Activated naive CD4-positive, alpha-beta T cell treated with anti-CD3 and anti-CD28 coated beads, Interleukin-2, amount 10 ng/mL, durations not matched to agents 7 days and 5 days (primary cell): ENCODE measurements around the gene TACR1.

ENCODE experiments used
- CTCF ChIA-PET: fragments of 350-600 bp; sonication (Branson Sonifier 250); formaldehyde crosslinking; loops from one replicate; lab custom pipeline; 2021; ENCODE audit warnings: antibody characterized with exemption; lab: Charles Lee
- DNase-seq: peaks from one replicate; pipeline ENCODE4 v3.0.0-alpha.2; 2020
- H3K27ac Mint-ChIP-seq: one replicate; pipeline ENCODE4 v1.8.0; 2021; ENCODE audit warnings: mild to moderate bottlenecking, moderate library complexity, mixed read lengths
- H3K27me3 Mint-ChIP-seq: one replicate; pipeline ENCODE4 v1.8.0; 2021; ENCODE audit warnings: mild to moderate bottlenecking, mixed read lengths
- H3K36me3 Mint-ChIP-seq: one replicate; pipeline ENCODE4 v1.8.0; 2021; ENCODE audit warnings: mixed read lengths
- H3K4me1 Mint-ChIP-seq: one replicate; pipeline ENCODE4 v1.8.0; 2021; ENCODE audit warnings: mixed read lengths
- H3K4me3 Mint-ChIP-seq: one replicate; pipeline ENCODE4 v1.8.0; 2021; ENCODE audit warnings: mild to moderate bottlenecking, moderate library complexity, mixed read lengths
- H3K9me3 Mint-ChIP-seq: one replicate; pipeline ENCODE4 v1.8.0; 2021; ENCODE audit warnings: mixed read lengths

The TACR1 gene

GRCh38 chr2:75211266-75211770 lies 12.0 kb upstream of the TACR1 start:
- DNase-seq = no peak
- Mint-ChIP-seq H3K9me3 (no peaks in the 10 kb centered on the region), H3K36me3 (no peaks in the 10 kb centered on the region), H3K4me3 (no peak overlapping the region), H3K27me3 (peaks cover 7% of the 10 kb centered on the region), H3K27ac (no peak overlapping the region), H3K4me1 (peaks cover 7% of the 10 kb centered on the region)
- CTCF ChIA-PET = no interaction called here

DNA sequence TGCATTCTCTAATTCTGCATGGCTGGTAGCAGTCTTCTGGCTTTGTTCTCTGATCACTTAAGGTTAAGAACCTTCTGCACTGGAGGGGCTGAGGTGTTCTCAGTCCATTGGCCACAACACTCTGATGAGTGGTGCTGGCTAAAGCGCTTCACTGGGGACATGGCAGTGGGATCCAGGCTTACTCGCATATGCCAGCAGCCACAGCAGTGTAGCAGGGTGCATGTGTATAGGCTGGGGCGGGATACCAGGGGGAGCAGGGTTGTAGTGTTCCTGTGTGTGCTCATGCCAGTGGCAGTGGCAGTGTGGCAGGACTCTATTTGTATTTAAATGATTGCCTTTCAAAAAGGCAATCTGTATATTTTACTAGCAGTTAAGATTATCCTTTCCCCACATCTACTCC lies 11.1 kb upstream of the TACR1 start:
- no peak overlapping the region for H3K4me3 Mint-ChIP-seq
- H3K27ac Mint-ChIP-seq = no peak overlapping the region
- DNase-seq = no peak
- H3K9me3 Mint-ChIP-seq = no peaks in the 10 kb centered on the region
- peaks cover 7% of the 10 kb centered on the region for H3K4me1 Mint-ChIP-seq
- CTCF ChIA-PET = interaction anchor here (0.7 kb wide), 1 partner anchor 11 kb away, joined by 4 read pairs; the partner anchor contains the start of gene TACR1
- H3K27me3 Mint-ChIP-seq = peaks cover 7% of the 10 kb centered on the region
- no peaks in the 10 kb centered on the region for H3K36me3 Mint-ChIP-seq

GRCh38 chr2:75208738-75209137 lies 9.4 kb upstream of the TACR1 start:
- H3K4me3 Mint-ChIP-seq = no peak overlapping the region
- no peak for DNase-seq

DNA sequence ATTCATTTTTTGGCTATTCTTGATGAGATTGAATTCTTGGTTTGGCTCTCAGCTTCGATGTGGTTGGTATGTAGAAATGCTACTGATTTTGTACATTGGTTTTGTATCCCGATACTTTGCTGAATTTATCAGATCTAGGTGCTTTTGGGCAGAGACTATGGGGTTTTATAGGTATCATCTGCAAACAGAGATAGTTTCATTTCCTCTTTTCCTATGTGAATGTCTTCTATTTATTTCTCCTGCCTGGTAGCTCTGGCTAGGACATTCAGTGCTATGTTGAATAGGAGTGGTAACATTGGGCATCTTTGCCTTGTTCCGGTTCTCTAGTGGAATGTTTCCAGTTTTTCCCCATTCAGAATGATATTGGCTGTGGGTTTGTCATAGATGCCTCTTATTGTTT lies 5.5 kb upstream of the TACR1 start:
- H3K4me1 Mint-ChIP-seq = no peaks in the 10 kb centered on the region
- no peak overlapping the region for H3K27ac Mint-ChIP-seq
- H3K27me3 Mint-ChIP-seq = peaks cover 38% of the 10 kb centered on the region
- H3K4me3 Mint-ChIP-seq = no peak overlapping the region
- H3K36me3 Mint-ChIP-seq = no peaks in the 10 kb centered on the region
- no peak for DNase-seq
- no peaks in the 10 kb centered on the region for H3K9me3 Mint-ChIP-seq
- CTCF ChIA-PET = no interaction called here

More at GRCh38 chr2:75208738-75209137, 9.4 kb upstream of the TACR1 start:
- Mint-ChIP-seq H3K9me3 (no peaks in the 10 kb centered on the region), H3K4me1 (peaks cover 7% of the 10 kb centered on the region), H3K36me3 (no peaks in the 10 kb centered on the region), H3K27ac (no peak overlapping the region), H3K27me3 (peaks cover 11% of the 10 kb centered on the region)
- CTCF ChIA-PET = no interaction called here

- peaks cover 4% of the 10 kb centered on the region for H3K4me1 Mint-ChIP-seq
- no peak overlapping the region for H3K4me3 Mint-ChIP-seq
- peaks cover 55% of the 10 kb centered on the region for H3K27me3 Mint-ChIP-seq
- DNase-seq = no peak
- CTCF ChIA-PET = no interaction called here
- H3K9me3 Mint-ChIP-seq = no peaks in the 10 kb centered on the region
- no peaks in the 10 kb centered on the region for H3K36me3 Mint-ChIP-seq
- no peak overlapping the region for H3K27ac Mint-ChIP-seq
Measured at GRCh38 chr2:75202359-75202758, 3.0 kb upstream of the TACR1 start.

GRCh38 chr2:75200140-75201096 lies 1.1 kb upstream of the TACR1 start:
- Mint-ChIP-seq H3K4me1 (peaks cover 4% of the 10 kb centered on the region), H3K27me3 (peaks cover 62% of the 10 kb centered on the region), H3K27ac (no peak overlapping the region), H3K4me3 (no peak overlapping the region), H3K9me3 (no peaks in the 10 kb centered on the region), H3K36me3 (no peaks in the 10 kb centered on the region)
- DNase-seq = no peak
- CTCF ChIA-PET = interaction anchor here (0.8 to 1.8 kb wide), 8 partner anchors 9 to 280 kb away, joined by 3 to 6 read pairs (median 4); no protein-coding TSS in a partner anchor

DNA sequence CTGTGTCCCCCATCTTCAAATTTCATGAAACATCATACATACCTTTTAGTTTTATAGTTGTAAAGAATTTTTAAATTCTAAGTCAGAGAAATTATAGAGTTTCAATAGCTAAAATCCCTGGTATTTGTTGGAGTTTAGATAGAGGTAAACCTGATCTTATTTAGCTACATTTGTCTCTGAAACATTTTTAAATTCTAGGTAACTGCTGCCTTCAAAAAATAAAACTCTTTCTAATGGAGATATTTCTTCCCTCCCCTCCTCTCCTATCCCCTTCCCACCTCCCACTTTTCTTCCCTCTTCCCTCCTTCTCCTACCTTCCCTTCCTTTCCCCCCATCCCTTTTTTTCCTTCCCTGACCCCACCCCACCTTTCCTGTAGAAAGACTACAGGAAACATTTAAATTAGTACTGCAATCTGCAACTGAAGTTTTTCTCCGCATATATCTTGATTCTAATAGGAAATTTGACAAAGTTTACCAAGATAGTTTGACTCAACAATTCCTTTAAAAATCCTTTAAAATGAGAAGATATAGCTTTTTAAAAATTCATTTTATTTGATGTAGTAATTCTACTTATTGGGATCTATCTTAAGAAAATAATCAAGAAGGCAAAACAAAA lies 4.1 kb downstream of the TACR1 start:
- no peak overlapping the region for H3K27ac Mint-ChIP-seq
- DNase-seq = no peak
- peaks cover 4% of the 10 kb centered on the region for H3K4me1 Mint-ChIP-seq
- no peaks in the 10 kb centered on the region for H3K9me3 Mint-ChIP-seq
- H3K36me3 Mint-ChIP-seq = no peaks in the 10 kb centered on the region
- H3K4me3 Mint-ChIP-seq = no peak overlapping the region
- CTCF ChIA-PET = no interaction called here
- H3K27me3 Mint-ChIP-seq = peaks cover 43% of the 10 kb centered on the region

GRCh38 chr2:75194184-75194868 lies 5.0 kb downstream of the TACR1 start:
- no peak overlapping the region for H3K4me3 Mint-ChIP-seq
- H3K27me3 Mint-ChIP-seq = peaks cover 34% of the 10 kb centered on the region
- H3K27ac Mint-ChIP-seq = no peak overlapping the region
- no peaks in the 10 kb centered on the region for H3K36me3 Mint-ChIP-seq
- DNase-seq = no peak
- H3K4me1 Mint-ChIP-seq = peaks cover under 1% of the 10 kb centered on the region
- H3K9me3 Mint-ChIP-seq = no peaks in the 10 kb centered on the region
- CTCF ChIA-PET = no interaction called here

DNA sequence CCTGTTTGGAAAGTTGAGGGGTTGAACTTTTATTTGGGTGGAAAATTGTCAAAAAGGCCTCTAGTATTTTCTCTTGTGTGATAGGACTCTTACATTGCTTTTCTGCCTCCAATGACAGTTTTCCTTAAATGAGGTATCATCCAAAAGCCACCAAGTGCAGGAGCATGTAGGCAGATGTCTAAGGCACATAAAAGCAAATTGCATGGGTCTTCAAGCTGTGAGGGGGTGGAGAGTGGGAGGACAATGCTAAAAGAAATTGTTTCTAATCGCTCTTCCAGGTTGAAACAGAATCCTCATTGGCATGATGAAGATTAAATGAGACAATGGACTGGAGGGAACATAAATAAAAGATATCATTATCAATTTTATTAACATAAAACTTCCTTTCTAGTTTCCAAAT lies 6.8 kb downstream of the TACR1 start:
- H3K27me3 Mint-ChIP-seq = peaks cover 20% of the 10 kb centered on the region
- H3K36me3 Mint-ChIP-seq = no peaks in the 10 kb centered on the region

DNA sequence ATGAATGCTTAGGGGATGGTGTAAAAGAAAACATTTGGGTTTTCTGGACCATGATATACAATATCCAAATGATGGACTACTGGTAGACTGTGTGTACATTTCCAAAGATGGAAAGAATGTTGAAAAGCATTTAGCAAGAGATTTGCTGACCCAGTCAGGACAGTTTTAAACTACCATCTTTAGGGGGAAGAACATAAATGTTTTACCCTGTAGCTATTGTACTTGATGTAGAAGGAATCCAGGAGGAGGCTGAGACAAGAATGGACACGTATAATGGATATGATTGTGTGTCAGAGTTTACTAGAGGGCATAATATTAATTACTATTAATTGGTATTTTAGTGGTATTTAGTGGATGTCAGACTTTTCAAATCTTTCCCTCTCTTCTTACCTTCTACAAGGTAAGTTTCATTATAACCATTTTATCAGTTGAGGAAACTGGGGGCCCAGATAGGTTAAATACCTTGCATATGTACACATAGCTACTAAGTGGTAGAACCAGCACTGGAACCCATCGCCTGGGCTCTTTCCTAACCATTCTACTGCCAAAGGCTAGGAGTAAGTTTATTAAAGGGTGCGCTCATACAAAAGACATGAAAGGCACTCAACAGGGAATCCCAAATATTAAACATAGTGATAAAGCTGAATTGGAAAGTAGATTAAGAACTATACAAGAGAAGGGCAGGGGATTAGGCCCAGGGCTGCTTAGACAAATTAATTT lies 8.9 kb downstream of the TACR1 start:
- no peaks in the 10 kb centered on the region for H3K9me3 Mint-ChIP-seq
- H3K4me1 Mint-ChIP-seq = no peaks in the 10 kb centered on the region
- H3K4me3 Mint-ChIP-seq = no peak overlapping the region
- no peaks in the 10 kb centered on the region for H3K36me3 Mint-ChIP-seq
- CTCF ChIA-PET = no interaction called here
- no peak overlapping the region for H3K27ac Mint-ChIP-seq
- DNase-seq = no peak
- peaks cover 14% of the 10 kb centered on the region for H3K27me3 Mint-ChIP-seq

More for the DNA sequence above, 6.8 kb downstream of the TACR1 start:
- Mint-ChIP-seq H3K4me3 (no peak overlapping the region), H3K4me1 (no peaks in the 10 kb centered on the region), H3K27ac (no peak overlapping the region), H3K9me3 (no peaks in the 10 kb centered on the region)
- CTCF ChIA-PET = no interaction called here
- no peak for DNase-seq

GRCh38 chr2:75186821-75187220 lies 12.5 kb downstream of the TACR1 start:
- Mint-ChIP-seq H3K9me3 (no peaks in the 10 kb centered on the region), H3K27ac (no peak overlapping the region), H3K4me1 (no peaks in the 10 kb centered on the region), H3K27me3 (peaks cover 6% of the 10 kb centered on the region), H3K36me3 (no peaks in the 10 kb centered on the region), H3K4me3 (no peak overlapping the region)
- no peak for DNase-seq
- CTCF ChIA-PET = interaction anchor here (0.6 kb wide), 1 partner anchor 56 kb away, joined by 3 read pairs; no protein-coding TSS in a partner anchor

GRCh38 chr2:75182606-75183005 lies 16.7 kb downstream of the TACR1 start:
- DNase-seq = no peak
- Mint-ChIP-seq H3K36me3 (no peaks in the 10 kb centered on the region), H3K9me3 (no peaks in the 10 kb centered on the region), H3K4me3 (no peak overlapping the region), H3K27ac (no peak overlapping the region), H3K27me3 (peaks cover 3% of the 10 kb centered on the region), H3K4me1 (no peaks in the 10 kb centered on the region)
- CTCF ChIA-PET = no interaction called here

GRCh38 chr2:75180476-75180875 lies 18.8 kb downstream of the TACR1 start:
- Mint-ChIP-seq H3K4me1 (no peaks in the 10 kb centered on the region), H3K4me3 (no peak overlapping the region), H3K27me3 (no peaks in the 10 kb centered on the region), H3K36me3 (no peaks in the 10 kb centered on the region), H3K9me3 (no peaks in the 10 kb centered on the region), H3K27ac (no peak overlapping the region)
- CTCF ChIA-PET = no interaction called here
- no peak for DNase-seq

GRCh38 chr2:75177427-75177826 lies 21.9 kb downstream of the TACR1 start:
- no peak for DNase-seq
- CTCF ChIA-PET = no interaction called here
- H3K36me3 Mint-ChIP-seq = no peaks in the 10 kb centered on the region
- H3K27me3 Mint-ChIP-seq = no peaks in the 10 kb centered on the region
- H3K9me3 Mint-ChIP-seq = no peaks in the 10 kb centered on the region
- no peaks in the 10 kb centered on the region for H3K4me1 Mint-ChIP-seq
- no peak overlapping the region for H3K4me3 Mint-ChIP-seq
- H3K27ac Mint-ChIP-seq = no peak overlapping the region
